KMS-11 (cell line): Measurements from ENCODE around the gene AJAP1.

ENCODE experiments used
- H2AFZ ChIP-seq: fragments of 200-600 bp; sonication (generic); 2 replicates; pipeline ENCODE4 v1.6.1; 2016; ENCODE audit warnings: antibody characterized with exemption, mixed run types, low read depth
- H3K27ac ChIP-seq: fragments of 200-600 bp; sonication (generic); 2 replicates; pipeline ENCODE4 v1.6.1; 2016; ENCODE audit warnings: mild to moderate bottlenecking, mixed run types
- H3K27me3 ChIP-seq: fragments of 200-600 bp; sonication (generic); 2 replicates; pipeline ENCODE4 v1.6.1; 2017; ENCODE audit warnings: mild to moderate bottlenecking, low read depth, mixed run types, moderate library complexity; ENCODE audit not compliant: insufficient read depth
- H3K36me3 ChIP-seq: fragments of 200-600 bp; sonication (generic); 2 replicates; pipeline ENCODE4 v1.6.1; 2017; ENCODE audit warnings: mild to moderate bottlenecking, mixed run types; ENCODE audit not compliant: insufficient read depth
- H3K4me1 ChIP-seq: fragments of 200-600 bp; sonication (generic); 2 replicates; pipeline ENCODE4 v1.6.1; 2016; ENCODE audit warnings: mild to moderate bottlenecking, low read depth, mixed run types; ENCODE audit not compliant: poor library complexity, severe bottlenecking
- H3K4me2 ChIP-seq: fragments of 200-600 bp; sonication (generic); 2 replicates; pipeline ENCODE4 v1.7.0; 2016; ENCODE audit warnings: mild to moderate bottlenecking, mixed run types
- H3K4me3 ChIP-seq: fragments of 200-600 bp; sonication (generic); IDR thresholded peaks from 2 replicates; pipeline ENCODE4 v1.6.1; 2017; ENCODE audit warnings: low read depth, low read length, mixed read lengths; ENCODE audit not compliant: insufficient read depth
- H3K79me2 ChIP-seq: fragments of 200-600 bp; sonication (generic); 2 replicates; pipeline ENCODE4 v1.6.1; 2016; ENCODE audit warnings: low read depth, mixed run types; ENCODE audit not compliant: insufficient read depth
- H3K9ac ChIP-seq: fragments of 200-600 bp; sonication (generic); 2 replicates; pipeline ENCODE4 v1.6.1; 2016; ENCODE audit warnings: mild to moderate bottlenecking, mixed run types
- H4K20me1 ChIP-seq: fragments of 200-600 bp; sonication (generic); 2 replicates; pipeline ENCODE4 v1.6.1; 2016; ENCODE audit warnings: mild to moderate bottlenecking, mixed run types; ENCODE audit not compliant: insufficient read depth
- TF ChIP-seq, protein P1 (sequence below): fragments of 200-600 bp; sonication (generic); conservative IDR thresholded peaks from 2 replicates; pipeline ENCODE4 v1.6.1; 2017; ENCODE audit warnings: low read depth, mild to moderate bottlenecking, antibody characterized with exemption, low read length, moderate library complexity, mixed read lengths

AJAP1 gene

DNA sequence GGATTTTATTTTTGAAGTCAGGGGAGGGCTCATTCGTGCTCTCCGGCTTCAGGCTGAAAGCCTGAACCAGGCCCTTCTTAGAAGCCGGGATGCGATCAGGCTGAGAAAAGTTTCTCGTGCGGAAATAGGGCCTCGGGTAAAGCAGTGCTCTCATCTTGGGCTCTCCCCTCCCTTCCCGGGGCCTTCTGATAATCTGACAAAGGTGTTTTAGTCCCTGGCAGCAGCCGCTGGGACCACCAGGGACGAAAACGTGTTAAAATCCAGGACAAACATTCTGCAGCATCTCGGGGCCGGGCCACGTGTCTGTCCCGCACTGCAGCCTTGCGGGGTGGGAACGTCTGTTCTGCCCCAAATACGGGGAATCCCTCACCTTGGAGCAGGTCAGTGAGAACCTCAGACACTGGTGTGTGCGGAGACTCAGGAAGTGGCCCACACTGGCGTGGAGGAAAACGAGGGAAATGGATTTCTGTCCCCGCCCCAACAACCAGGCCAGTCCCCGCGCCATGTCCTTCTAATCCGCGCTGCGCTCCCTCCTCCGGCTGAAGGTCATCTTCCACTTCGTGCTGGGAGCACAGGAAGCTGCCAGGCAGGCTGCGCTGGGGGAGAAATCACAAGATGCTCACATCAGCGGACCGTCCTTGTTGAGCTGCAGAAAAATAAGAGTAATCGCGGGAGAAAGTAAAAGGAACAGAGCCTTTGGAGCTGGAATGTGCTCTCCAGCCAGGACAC lies 16.6 kb upstream of the AJAP1 start:
- H3K4me1 ChIP-seq: no peaks in the 10 kb centered on the region
- TF ChIP-seq, protein P1, sequence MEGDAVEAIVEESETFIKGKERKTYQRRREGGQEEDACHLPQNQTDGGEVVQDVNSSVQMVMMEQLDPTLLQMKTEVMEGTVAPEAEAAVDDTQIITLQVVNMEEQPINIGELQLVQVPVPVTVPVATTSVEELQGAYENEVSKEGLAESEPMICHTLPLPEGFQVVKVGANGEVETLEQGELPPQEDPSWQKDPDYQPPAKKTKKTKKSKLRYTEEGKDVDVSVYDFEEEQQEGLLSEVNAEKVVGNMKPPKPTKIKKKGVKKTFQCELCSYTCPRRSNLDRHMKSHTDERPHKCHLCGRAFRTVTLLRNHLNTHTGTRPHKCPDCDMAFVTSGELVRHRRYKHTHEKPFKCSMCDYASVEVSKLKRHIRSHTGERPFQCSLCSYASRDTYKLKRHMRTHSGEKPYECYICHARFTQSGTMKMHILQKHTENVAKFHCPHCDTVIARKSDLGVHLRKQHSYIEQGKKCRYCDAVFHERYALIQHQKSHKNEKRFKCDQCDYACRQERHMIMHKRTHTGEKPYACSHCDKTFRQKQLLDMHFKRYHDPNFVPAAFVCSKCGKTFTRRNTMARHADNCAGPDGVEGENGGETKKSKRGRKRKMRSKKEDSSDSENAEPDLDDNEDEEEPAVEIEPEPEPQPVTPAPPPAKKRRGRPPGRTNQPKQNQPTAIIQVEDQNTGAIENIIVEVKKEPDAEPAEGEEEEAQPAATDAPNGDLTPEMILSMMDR: no peak
- no peak overlapping the region for H2AFZ ChIP-seq
- H3K79me2 ChIP-seq: no peaks in the 10 kb centered on the region
- H3K4me3 ChIP-seq: no peak overlapping the region
- no peaks in the 10 kb centered on the region for H4K20me1 ChIP-seq
- H3K27me3 ChIP-seq: peaks cover 19% of the 10 kb centered on the region; the same call in 1 of the 2 replicates
- H3K4me2 ChIP-seq: no peak overlapping the region
- no peak overlapping the region for H3K27ac ChIP-seq
- H3K36me3 ChIP-seq: no peaks in the 10 kb centered on the region
- H3K9ac ChIP-seq: no peak overlapping the region

DNA sequence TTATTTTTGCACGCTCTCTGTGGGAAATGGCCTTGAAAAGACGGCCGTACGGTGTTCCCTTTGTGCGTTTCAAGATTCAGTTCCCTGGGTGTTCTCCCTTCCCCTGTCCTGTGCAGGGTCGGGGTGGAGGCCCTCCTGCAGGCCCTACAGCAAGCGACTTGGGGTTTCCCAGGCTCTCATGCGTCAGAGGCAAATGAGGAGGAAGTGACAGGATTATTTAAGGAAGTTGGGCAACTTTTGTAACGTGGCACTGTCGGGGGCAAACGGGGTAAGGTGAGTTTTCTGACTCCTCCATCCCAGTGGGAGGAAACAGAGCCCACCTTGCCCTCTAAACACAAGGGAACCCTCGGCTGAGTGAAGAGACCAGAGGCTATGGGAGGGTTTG lies 16.1 kb upstream of the AJAP1 start:
- Histone ChIP-seq H3K79me2 (no peaks in the 10 kb centered on the region), H4K20me1 (no peaks in the 10 kb centered on the region), H3K4me3 (no peak overlapping the region), H2AFZ (no peak overlapping the region), H3K27ac (no peak overlapping the region), H3K9ac (no peak overlapping the region), H3K4me2 (no peak overlapping the region), H3K36me3 (no peaks in the 10 kb centered on the region), H3K4me1 (no peaks in the 10 kb centered on the region), H3K27me3 (peaks cover 19% of the 10 kb centered on the region; the same call in 1 of the 2 replicates)
- TF ChIP-seq, protein P1: no peak

DNA sequence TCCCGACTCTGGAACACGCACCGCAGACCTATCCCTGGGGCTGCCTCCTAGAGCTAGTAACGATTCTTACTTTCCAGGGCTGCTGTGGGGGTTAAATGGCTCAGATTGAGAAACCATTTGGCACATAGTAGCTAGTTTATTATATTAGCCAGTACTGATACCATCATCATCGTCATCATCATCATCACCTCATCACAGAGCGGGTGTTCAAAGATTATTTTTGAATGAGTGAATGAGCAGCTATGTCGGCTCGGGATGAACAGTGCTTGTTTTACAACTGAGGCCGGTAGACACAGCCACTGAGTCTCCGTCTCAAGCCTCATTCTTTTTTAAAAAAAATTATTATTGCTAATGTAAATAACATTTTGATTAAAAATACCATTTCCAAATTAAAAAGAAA lies 13.5 kb upstream of the AJAP1 start:
- H3K27me3 ChIP-seq: peaks cover 15% of the 10 kb centered on the region; the same call in 1 of the 2 replicates
- H3K4me2 ChIP-seq: no peak overlapping the region
- H4K20me1 ChIP-seq: no peaks in the 10 kb centered on the region
- no peak overlapping the region for H3K4me3 ChIP-seq
- no peaks in the 10 kb centered on the region for H3K4me1 ChIP-seq
- H3K27ac ChIP-seq: no peak overlapping the region
- H3K9ac ChIP-seq: no peak overlapping the region
- no peaks in the 10 kb centered on the region for H3K79me2 ChIP-seq
- no peaks in the 10 kb centered on the region for H3K36me3 ChIP-seq
- TF ChIP-seq, protein P1: no peak
- H2AFZ ChIP-seq: no peak overlapping the region

DNA sequence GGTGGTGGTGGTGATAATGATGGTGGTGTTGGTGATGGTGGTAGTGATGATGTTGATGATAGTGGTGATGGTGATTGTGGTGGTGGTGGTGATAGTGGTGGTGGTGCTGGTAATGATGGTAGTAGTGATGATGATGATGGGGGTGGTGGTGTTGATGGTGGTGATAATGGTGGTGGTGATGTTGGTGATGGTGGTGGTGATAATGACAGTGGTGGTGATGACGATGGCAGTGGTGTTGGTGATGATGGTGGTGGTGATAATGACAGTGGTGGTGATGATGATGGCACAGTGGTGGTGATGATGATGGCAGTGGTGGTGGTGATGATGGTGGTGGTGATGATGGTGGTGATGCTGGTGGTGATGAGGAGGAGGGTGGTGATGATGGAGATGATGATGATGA lies 7.0 kb upstream of the AJAP1 start:
- H3K4me1 ChIP-seq: no peaks in the 10 kb centered on the region
- H3K79me2 ChIP-seq: no peaks in the 10 kb centered on the region
- no peak overlapping the region for H3K9ac ChIP-seq
- TF ChIP-seq, protein P1: no peak
- H3K27me3 ChIP-seq: no peaks in the 10 kb centered on the region
- no peaks in the 10 kb centered on the region for H4K20me1 ChIP-seq
- no peaks in the 10 kb centered on the region for H3K36me3 ChIP-seq
- H2AFZ ChIP-seq: no peak overlapping the region
- H3K4me2 ChIP-seq: no peak overlapping the region
- no peak overlapping the region for H3K4me3 ChIP-seq
- H3K27ac ChIP-seq: no peak overlapping the region
